H9 (cell line): ENCODE results near the gene BSG. TPM values are rescaled to one million over a fixed set of nuclear protein-coding genes. Genes with fewer than 3 reads are reported as not detected.

Experiments
- DNase-seq: peaks from one replicate; pipeline ENCODE4 v3.0.0-alpha.2; 2017
- H2AFZ ChIP-seq: one replicate; pipeline ENCODE4 v1.6.1; 2013; ENCODE audit warnings: mild to moderate bottlenecking, low read length, control low read depth, moderate library complexity
- H2AK5ac ChIP-seq: 2 replicates; pipeline ENCODE4 v1.6.1; 2013; ENCODE audit warnings: low read length, control low read depth, mixed read lengths; ENCODE audit not compliant: insufficient read length
- H2BK120ac ChIP-seq: one replicate; pipeline ENCODE4 v1.6.1; 2013; ENCODE audit warnings: low read depth, mild to moderate bottlenecking, low read length, control low read depth, inconsistent platforms; ENCODE audit not compliant: poor library complexity, severe bottlenecking
- H2BK12ac ChIP-seq: 2 replicates; pipeline ENCODE4 v1.6.1; 2013; ENCODE audit warnings: low read length, control low read depth, mixed read lengths, low read depth; ENCODE audit not compliant: insufficient read length
- H2BK15ac ChIP-seq: 2 replicates; pipeline ENCODE4 v1.6.1; 2013; ENCODE audit warnings: low read depth, low read length, control low read depth
- H2BK20ac ChIP-seq: one replicate; pipeline ENCODE4 v1.6.1; 2013; ENCODE audit warnings: low read depth, mild to moderate bottlenecking, low read length, control low read depth, inconsistent platforms; ENCODE audit not compliant: poor library complexity, severe bottlenecking
- H2BK5ac ChIP-seq: 2 replicates; pipeline ENCODE4 v1.6.1; 2013; ENCODE audit warnings: low read length, control low read depth, mixed read lengths; ENCODE audit not compliant: insufficient read length
- H3K14ac ChIP-seq: 2 replicates; pipeline ENCODE4 v1.6.1; 2013; ENCODE audit warnings: low read length, control low read depth; ENCODE audit not compliant: insufficient read depth
- H3K18ac ChIP-seq: 2 replicates; pipeline ENCODE4 v1.6.1; 2013; ENCODE audit warnings: low read depth, mild to moderate bottlenecking, mixed read lengths, low read length, control low read depth; ENCODE audit not compliant: insufficient read length
- H3K23ac ChIP-seq: 2 replicates; pipeline ENCODE4 v1.6.1; 2013; ENCODE audit warnings: low read length, control low read depth, mixed read lengths, low read depth; ENCODE audit not compliant: insufficient read length
- H3K23me2 ChIP-seq: 2 replicates; pipeline ENCODE4 v1.6.1; 2013; ENCODE audit warnings: low read depth, mild to moderate bottlenecking, mixed read lengths, low read length, control low read depth; ENCODE audit not compliant: insufficient read length, poor library complexity, severe bottlenecking
- H3K27ac ChIP-seq: 2 replicates; pipeline ENCODE4 v1.5.1; 2013; ENCODE audit warnings: low read length, control low read depth, mixed read lengths, low read depth; ENCODE audit not compliant: insufficient read length
- H3K27me3 ChIP-seq: 2 replicates; pipeline ENCODE4 v1.6.1; 2013; ENCODE audit warnings: low read length, control low read depth, inconsistent platforms; ENCODE audit not compliant: insufficient read depth
- H3K4ac ChIP-seq: 2 replicates; pipeline ENCODE4 v1.6.1; 2013; ENCODE audit warnings: low read depth, mild to moderate bottlenecking, control low read depth, inconsistent platforms, low read length, moderate library complexity
- H3K4me1 ChIP-seq: 2 replicates; pipeline ENCODE4 v1.6.1; 2013; ENCODE audit warnings: low read length, control low read depth, inconsistent platforms; ENCODE audit not compliant: insufficient read depth
- H3K4me2 ChIP-seq: 2 replicates; pipeline ENCODE4 v1.6.1; 2013; ENCODE audit warnings: low read length, control low read depth, mixed read lengths; ENCODE audit not compliant: insufficient read length, insufficient read depth
- H3K56ac ChIP-seq: 2 replicates; pipeline ENCODE4 v1.6.1; 2013; ENCODE audit warnings: low read depth, mild to moderate bottlenecking, mixed read lengths, low read length, control low read depth; ENCODE audit not compliant: insufficient read length
- H3K79me1 ChIP-seq: 2 replicates; pipeline ENCODE4 v1.6.1; 2013; ENCODE audit warnings: low read depth, mild to moderate bottlenecking, moderate library complexity, low read length, control low read depth, inconsistent platforms; ENCODE audit not compliant: insufficient read depth, poor library complexity, severe bottlenecking
- H3K79me2 ChIP-seq: 2 replicates; pipeline ENCODE4 v1.6.1; 2013; ENCODE audit warnings: low read length, control low read depth, inconsistent platforms; ENCODE audit not compliant: insufficient read depth
- H3K9ac ChIP-seq: 2 replicates; pipeline ENCODE4 v1.6.1; 2013; ENCODE audit warnings: low read length, control low read depth, mixed read lengths; ENCODE audit not compliant: insufficient read length; ENCODE audit errors: extremely low read depth
- H3K9me3 ChIP-seq: one replicate; pipeline ENCODE4 v1.6.1; 2013; ENCODE audit warnings: low read depth, low read length, inconsistent platforms; ENCODE audit not compliant: control insufficient read depth
- H3T11ph ChIP-seq: one replicate; pipeline ENCODE4 v1.6.1; 2013; ENCODE audit warnings: mild to moderate bottlenecking, low read length, control low read depth, inconsistent platforms
- H4K20me1 ChIP-seq: one replicate; pipeline ENCODE4 v1.6.1; 2013; ENCODE audit not compliant: control insufficient read depth, insufficient read length, insufficient read depth
- H4K5ac ChIP-seq: 2 replicates; pipeline ENCODE4 v1.6.1; 2013; ENCODE audit warnings: low read depth, mild to moderate bottlenecking, mixed read lengths, low read length, control low read depth; ENCODE audit not compliant: insufficient read length
- H4K8ac ChIP-seq: replicated peaks from 2 replicates; pipeline ENCODE4 v1.6.1; 2013; ENCODE audit warnings: low read length, control low read depth, mixed read lengths, low read depth; ENCODE audit not compliant: insufficient read length
- H4K91ac ChIP-seq: 2 replicates; pipeline ENCODE4 v1.6.1; 2013; ENCODE audit warnings: low read depth, mild to moderate bottlenecking, moderate library complexity, mixed read lengths, low read length, control low read depth; ENCODE audit not compliant: insufficient read length
- H3K27ac Mint-ChIP-seq, 3 experiments: 2 replicates in 2 of 3; 3 replicates in 1 of 3; pipeline ENCODE4 v1.8.0; 2020 to 2021; ENCODE audit warnings: mixed read lengths in 3 of 3, mild to moderate bottlenecking in 1 of 3, moderate library complexity in 1 of 3
- H3K27me3 Mint-ChIP-seq: 2 replicates; pipeline ENCODE4 v1.8.0; 2021; ENCODE audit warnings: low read depth, mild to moderate bottlenecking, moderate library complexity, mixed read lengths
- H3K36me3 Mint-ChIP-seq, 3 experiments: 2 replicates in 2 of 3; 3 replicates in 1 of 3; pipeline ENCODE4 v1.8.0; 2020 to 2021; ENCODE audit warnings: low read depth in 3 of 3, mixed read lengths in 3 of 3; ENCODE audit not compliant: insufficient read depth in 1 of 3
- H3K4me1 Mint-ChIP-seq, 2 experiments: 2 replicates each; pipeline ENCODE4 v1.8.0; 2020; ENCODE audit warnings: mixed read lengths in 2 of 2
- H3K4me3 Mint-ChIP-seq, 2 experiments: 2 replicates in 1 of 2; 3 replicates in 1 of 2; pipeline ENCODE4 v1.8.0; 2020 to 2021; ENCODE audit warnings: mild to moderate bottlenecking in 2 of 2, mixed read lengths in 2 of 2, moderate library complexity in 1 of 2
- H3K9me3 Mint-ChIP-seq, 2 experiments: 2 replicates in 1 of 2; 3 replicates in 1 of 2; pipeline ENCODE4 v1.8.0; 2020; ENCODE audit warnings: mild to moderate bottlenecking in 2 of 2, mixed read lengths in 2 of 2, moderate library complexity in 1 of 2
- CTCF ChIP-seq: fragments of 200-600 bp; sonication (generic); conservative IDR thresholded peaks from 3 replicates; pipeline ENCODE4 v1.8.0; 2021; ENCODE audit warnings: antibody characterized with exemption, mild to moderate bottlenecking
- WGBS: extraction: QIAGEN DNeasy Blood & Tissue Kit; methylation state at CpG from one replicate; pipeline ENCODE4 v1.1.7; 2013; ENCODE audit warnings: missing lambda C conversion rate, low lambda C conversion rate, mixed read lengths; ENCODE audit not compliant: insufficient read length; ENCODE audit errors: extremely low coverage; 5-methylcytosine and 5-hydroxymethylcytosine counted together
- total RNA-seq: library from RNA; stranded (reverse); gene quantifications from 2 replicates; pipeline ENCODE4 v1.2.1, GENCODE V29; 2021

BSG gene
- total RNA-seq, 1 experiment from 2014 or later: 715 TPM

- Histone ChIP-seq H2BK5ac (no peak overlapping the region), H2BK15ac (no peak overlapping the region), H2BK12ac (no peak overlapping the region)
Measured at GRCh38 chr19:541699-542098, 30.7 kb upstream of the BSG start.

More at GRCh38 chr19:541699-542098, 30.7 kb upstream of the BSG start:
- Mint-ChIP-seq H3K27me3 (peaks cover 11% of the 10 kb centered on the region), H3K36me3 (peaks cover 11 to 31% (median 26%) of the 10 kb centered on the region in 3 experiments), H3K4me1 (peaks cover 0 to 2% of the 10 kb centered on the region in 2 experiments; a peak in 2 of 4 replicates), H3K27ac (peak overlapping the region in 1 of 3 experiments; percentile 63; a peak in 1 of 7 replicates), H3K4me3 (no peak overlapping the region), H3K9me3 (no peaks in the 10 kb centered on the region)
- DNase-seq: no peak
- WGBS: no CpG with 5 or more reads among the region's 26 CpGs
- no peak overlapping the region for H3K56ac ChIP-seq
- no peaks in the 10 kb centered on the region for H3K23me2 ChIP-seq
- H3K27ac ChIP-seq: no peak overlapping the region
- TF ChIP-seq CTCF: no peak
- no peak overlapping the region for H3T11ph ChIP-seq
- H4K5ac ChIP-seq: no peak overlapping the region
- H4K8ac ChIP-seq: no peak overlapping the region
- no peak overlapping the region for H4K91ac ChIP-seq
- H4K20me1 ChIP-seq: no peaks in the 10 kb centered on the region
- no peak overlapping the region for H3K14ac ChIP-seq
- no peak overlapping the region for H3K4me2 ChIP-seq
- no peaks in the 10 kb centered on the region for H3K27me3 ChIP-seq
- H2BK20ac ChIP-seq: no peak overlapping the region
- no peak overlapping the region for H2AK5ac ChIP-seq
- H3K79me1 ChIP-seq: no peaks in the 10 kb centered on the region
- H2AFZ ChIP-seq: no peak overlapping the region
- no peaks in the 10 kb centered on the region for H3K9me3 ChIP-seq
- no peaks in the 10 kb centered on the region for H3K79me2 ChIP-seq
- no peaks in the 10 kb centered on the region for H3K4me1 ChIP-seq
- no peak overlapping the region for H2BK120ac ChIP-seq
- no peak overlapping the region for H3K23ac ChIP-seq
- no peak overlapping the region for H3K9ac ChIP-seq
- H3K18ac ChIP-seq: no peak overlapping the region
- H3K4ac ChIP-seq: no peak overlapping the region
